HTERT RPE-1 (cell line): ENCODE data around the gene COTL1.

Experiments used
- in situ Hi-C: fragments of 300-500 bp; cut with MboI; formaldehyde crosslinking; loops from 4 replicates; pipeline ENCODE4 v1.14.3; 2020; ENCODE audit warnings: low sequenced_read_pairs

The COTL1 gene

GRCh38 chr16:84555418-84556196, 62.3 kb downstream of the COTL1 start:
- in situ Hi-C loops, result no loop called here

- in situ Hi-C loops, result no loop called here
These were observed 63.1 kb downstream of the COTL1 start for GRCh38 chr16:84554627-84555328.

GRCh38 chr16:84553873-84554399, 63.9 kb downstream of the COTL1 start:
- in situ Hi-C loops, result no loop called here

GRCh38 chr16:84552135-84552534, 65.7 kb downstream of the COTL1 start:
- in situ Hi-C loops, result no loop called here

- in situ Hi-C loops, result no loop called here
These were observed 67.8 kb downstream of the COTL1 start for GRCh38 chr16:84550096-84550495.

GRCh38 chr16:84548971-84549844, 68.7 kb downstream of the COTL1 start:
- in situ Hi-C loops, result no loop called here

- in situ Hi-C loops, result no loop called here
These were observed 69.4 kb downstream of the COTL1 start for GRCh38 chr16:84548508-84548907.

- in situ Hi-C loops, result no loop called here
These were observed 70.3 kb downstream of the COTL1 start for GRCh38 chr16:84547546-84548061.

- in situ Hi-C loops, result no loop called here
These were observed 71.0 kb downstream of the COTL1 start for GRCh38 chr16:84546669-84547545.

- in situ Hi-C loops, result no loop called here
These were observed 72.7 kb downstream of the COTL1 start for GRCh38 chr16:84545114-84545737.

- in situ Hi-C loops, result no loop called here
These were observed 73.7 kb downstream of the COTL1 start for GRCh38 chr16:84544031-84544773.

- in situ Hi-C loops, result no loop called here
These were observed 74.6 kb downstream of the COTL1 start for GRCh38 chr16:84543253-84543652.

- in situ Hi-C loops, result no loop called here
These were observed 75.7 kb downstream of the COTL1 start for GRCh38 chr16:84541999-84542817.

- in situ Hi-C loops, result no loop called here
These were observed 77.7 kb downstream of the COTL1 start for GRCh38 chr16:84540194-84540593.

- in situ Hi-C loops, result no loop called here
These were observed 79.5 kb downstream of the COTL1 start for GRCh38 chr16:84538222-84538840.

- in situ Hi-C loops, result no loop called here
These were observed 80.3 kb downstream of the COTL1 start for GRCh38 chr16:84537491-84538151.

GRCh38 chr16:84535851-84536250, 82.0 kb downstream of the COTL1 start:
- in situ Hi-C loops, result no loop called here
